GM19397 (cell line): ENCODE measurements around the gene ATF6.

Experiments used
- ATAC-seq: cut with Tn5 transposase; IDR thresholded peaks from one replicate; pipeline ENCODE4 v1.9.1; 2021; ENCODE audit warnings: mild to moderate bottlenecking, moderate library complexity; ENCODE audit not compliant: unreplicated experiment

Gene ATF6

GRCh38 chr1:161933592-161934588 lies 167.8 kb downstream of the ATF6 start:
- no peak for ATAC-seq

GRCh38 chr1:161935264-161935663 lies 169.1 kb downstream of the ATF6 start:
- no peak for ATAC-seq

GRCh38 chr1:161936786-161937185 lies 170.7 kb downstream of the ATF6 start:
- no peak for ATAC-seq

GRCh38 chr1:161940866-161941591 lies 174.9 kb downstream of the ATF6 start:
- no peak for ATAC-seq

GRCh38 chr1:161941726-161942436 lies 175.8 kb downstream of the ATF6 start:
- ATAC-seq: no peak

- ATAC-seq: no peak
Observed at GRCh38 chr1:161943737-161944136, 177.6 kb downstream of the ATF6 start.

- no peak for ATAC-seq
Observed at GRCh38 chr1:161944381-161944780, 178.3 kb downstream of the ATF6 start.

GRCh38 chr1:161945306-161946060 lies 179.4 kb downstream of the ATF6 start:
- no peak for ATAC-seq

- no peak for ATAC-seq
Observed at GRCh38 chr1:161946071-161946987, 180.2 kb downstream of the ATF6 start.

GRCh38 chr1:161948435-161948834 lies 182.3 kb downstream of the ATF6 start:
- no peak for ATAC-seq

GRCh38 chr1:161949548-161949947 lies 183.4 kb downstream of the ATF6 start:
- ATAC-seq: no peak

- ATAC-seq: no peak
Observed at GRCh38 chr1:161950377-161950776, 184.3 kb downstream of the ATF6 start.

- ATAC-seq: no peak
Observed at GRCh38 chr1:161951646-161952045, 185.5 kb downstream of the ATF6 start.

- ATAC-seq: no peak
Observed at GRCh38 chr1:161952607-161953172, 186.6 kb downstream of the ATF6 start.

GRCh38 chr1:161953256-161953920 lies 187.3 kb downstream of the ATF6 start:
- ATAC-seq: no peak

GRCh38 chr1:161954050-161954449 lies 187.9 kb downstream of the ATF6 start:
- ATAC-seq: no peak

- no peak for ATAC-seq
Observed at GRCh38 chr1:161954466-161954865, 188.3 kb downstream of the ATF6 start.

GRCh38 chr1:161955606-161956005 lies 189.5 kb downstream of the ATF6 start:
- no peak for ATAC-seq

GRCh38 chr1:161956097-161956496 lies 190.0 kb downstream of the ATF6 start:
- no peak for ATAC-seq
